ENCODE measurements around the gene SASS6.

- TF ChIP-seq CTCF (IDR thresholded peaks at IDR 0.05) = no peak
- no peak for TF ChIP-seq POLR2A (IDR thresholded peaks at IDR 0.05)
These were observed 23.1 kb downstream of the SASS6 start for GRCh38 chr1:100109554-100110066.

All from Peyer's patch (tissue), 4 donors.